Esophagus (tissue), 2 donors: ENCODE data around the gene HOXC10. TPM values are rescaled to one million over a fixed set of nuclear protein-coding genes. Genes with fewer than 3 reads are reported as not detected.

ENCODE experiments used
- H3K27ac ChIP-seq, 2 donors: one replicate each; pipeline ENCODE4 v1.5.1; 2013; ENCODE audit warnings: low read depth in 2 of 2, mild to moderate bottlenecking in 2 of 2, inconsistent platforms in 1 of 2, low read length in 1 of 2, moderate library complexity in 1 of 2
- H3K27me3 ChIP-seq, 2 donors: one replicate each; pipeline ENCODE4 v1.6.1; 2013; ENCODE audit warnings: low read length in 2 of 2, control low read depth in 1 of 2, mild to moderate bottlenecking in 1 of 2; ENCODE audit not compliant: insufficient read depth in 2 of 2, control insufficient read depth in 1 of 2
- H3K36me3 ChIP-seq, 2 donors: one replicate each; pipeline ENCODE4 v1.6.1; 2013; ENCODE audit warnings: low read length in 1 of 2; ENCODE audit not compliant: control insufficient read depth in 2 of 2, insufficient read depth in 2 of 2
- H3K4me1 ChIP-seq, 2 donors: one replicate each; pipeline ENCODE4 v1.6.1; 2013; ENCODE audit warnings: low read length in 1 of 2; ENCODE audit not compliant: control insufficient read depth in 2 of 2, insufficient read depth in 2 of 2
- H3K4me3 ChIP-seq, 2 donors: one replicate each; pipeline ENCODE4 v1.5.1; 2013; ENCODE audit warnings: low read length in 2 of 2, mild to moderate bottlenecking in 2 of 2, low read depth in 1 of 2, moderate library complexity in 1 of 2
- H3K9me3 ChIP-seq, 2 donors: one replicate each; pipeline ENCODE4 v1.6.1; 2013; ENCODE audit warnings: mild to moderate bottlenecking in 2 of 2, low read depth in 1 of 2, low read length in 1 of 2, moderate library complexity in 1 of 2; ENCODE audit not compliant: control insufficient read depth in 2 of 2, insufficient read depth in 1 of 2
- WGBS, 2 donors: extraction: QIAGEN DNeasy Blood & Tissue Kit; methylation state at CpG; one replicate each; pipeline ENCODE4 v1.1.7; 2013; 5-methylcytosine and 5-hydroxymethylcytosine counted together
- polyA plus RNA-seq, 2 donors: library from polyadenylated mRNA; stranded (reverse); fragments of 200-250 nt; gene quantifications; one replicate each; pipeline ENCODE4 v1.2.3, GENCODE V29; 2013
- donor health status: healthy with polysubstance abuse.
- donor health status: Bipolar disorder and iron deficiency.

Gene HOXC10
- polyA plus RNA-seq, 2 donors: 0.02 to 0.04 TPM

DNA sequence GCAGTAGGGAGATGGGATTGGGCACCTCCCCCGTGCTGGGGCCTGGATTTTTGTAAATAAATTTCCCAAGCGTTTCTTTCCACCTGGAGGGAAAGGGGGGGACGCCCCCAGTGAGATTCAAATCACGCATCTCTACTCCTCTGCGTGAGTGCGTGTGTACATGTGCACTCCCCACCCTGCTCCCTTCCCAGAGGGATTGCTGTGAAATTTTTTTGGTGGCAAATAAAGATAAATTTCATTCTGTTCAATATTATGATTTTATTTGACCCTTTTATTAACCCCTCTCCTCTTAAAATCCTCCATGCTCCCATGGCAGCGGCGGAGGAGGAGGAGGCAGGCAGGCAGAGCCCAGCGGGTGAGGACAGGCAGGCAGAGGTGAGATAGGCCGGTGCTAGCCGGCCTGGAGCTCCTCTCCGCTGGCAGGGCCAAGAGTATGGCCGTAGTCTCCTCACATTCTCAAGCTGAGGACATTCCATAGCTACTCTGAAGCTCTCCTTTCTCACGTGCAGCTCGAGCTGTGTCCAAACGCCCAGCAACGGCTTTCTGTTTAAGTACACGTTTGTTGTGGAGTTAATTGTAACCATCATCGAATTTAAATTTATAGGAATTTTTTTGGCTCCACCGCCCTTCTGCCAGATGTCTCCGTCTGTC, 8.6 kb upstream of the HOXC10 start:
- H3K9me3 ChIP-seq: peaks cover 0 to 3% of the 10 kb centered on the region in 2 donors
- peaks cover 10 to 39% of the 10 kb centered on the region in 2 donors for H3K27me3 ChIP-seq
- H3K4me1 ChIP-seq: peaks cover 6 to 9% of the 10 kb centered on the region in 2 donors
- no peak overlapping the region for H3K27ac ChIP-seq
- WGBS, 2 donors: 21 to 26% methylated on average over 21 of the region's 21 CpGs
- H3K36me3 ChIP-seq: no peaks in the 10 kb centered on the region
- no peak overlapping the region for H3K4me3 ChIP-seq

DNA sequence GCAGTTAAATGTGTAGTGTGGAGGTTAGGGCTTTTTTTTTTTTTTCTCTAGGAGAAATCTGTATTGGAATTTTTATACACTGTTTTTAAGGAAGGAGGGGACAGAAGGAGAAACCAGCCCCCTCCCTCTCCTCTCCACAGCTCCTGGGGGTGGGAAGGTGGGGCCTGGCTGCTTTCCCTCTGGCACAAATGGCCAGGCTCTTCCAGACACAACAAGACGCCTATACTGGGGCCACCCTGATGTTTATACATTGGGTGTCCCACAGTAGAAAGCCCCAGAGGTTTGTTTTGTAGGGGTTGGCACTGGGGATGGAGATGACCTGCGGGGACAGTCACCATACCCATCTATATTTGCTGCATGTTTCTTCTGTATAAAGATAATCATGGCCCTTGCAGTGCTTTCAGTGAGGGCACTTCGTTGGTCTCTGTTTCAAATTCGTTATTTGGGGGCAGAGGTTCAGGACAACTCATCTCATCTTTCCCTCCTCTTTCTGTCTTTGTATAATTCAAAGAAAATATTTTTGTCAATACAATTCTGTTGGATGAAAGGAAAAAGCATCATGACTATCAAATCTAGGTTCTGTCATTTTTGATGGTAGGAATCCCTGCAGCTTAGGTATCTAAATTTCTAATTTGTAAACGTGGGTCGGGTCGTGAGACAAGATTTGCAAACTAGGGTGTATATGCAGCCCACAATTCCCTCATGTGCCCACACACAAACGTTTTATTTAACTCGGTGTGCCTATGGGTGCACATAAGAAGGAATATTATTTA, 7.9 kb upstream of the HOXC10 start:
- H3K9me3 ChIP-seq: peaks cover under 1 to 3% of the 10 kb centered on the region in 2 donors
- no peaks in the 10 kb centered on the region for H3K36me3 ChIP-seq
- peaks cover 6 to 9% of the 10 kb centered on the region in 2 donors for H3K4me1 ChIP-seq
- H3K27me3 ChIP-seq: peaks cover 10 to 39% of the 10 kb centered on the region in 2 donors
- 13 to 19% methylated on average over 9 of the region's 9 CpGs for WGBS, 2 donors
- no peak overlapping the region for H3K4me3 ChIP-seq
- H3K27ac ChIP-seq: no peak overlapping the region

DNA sequence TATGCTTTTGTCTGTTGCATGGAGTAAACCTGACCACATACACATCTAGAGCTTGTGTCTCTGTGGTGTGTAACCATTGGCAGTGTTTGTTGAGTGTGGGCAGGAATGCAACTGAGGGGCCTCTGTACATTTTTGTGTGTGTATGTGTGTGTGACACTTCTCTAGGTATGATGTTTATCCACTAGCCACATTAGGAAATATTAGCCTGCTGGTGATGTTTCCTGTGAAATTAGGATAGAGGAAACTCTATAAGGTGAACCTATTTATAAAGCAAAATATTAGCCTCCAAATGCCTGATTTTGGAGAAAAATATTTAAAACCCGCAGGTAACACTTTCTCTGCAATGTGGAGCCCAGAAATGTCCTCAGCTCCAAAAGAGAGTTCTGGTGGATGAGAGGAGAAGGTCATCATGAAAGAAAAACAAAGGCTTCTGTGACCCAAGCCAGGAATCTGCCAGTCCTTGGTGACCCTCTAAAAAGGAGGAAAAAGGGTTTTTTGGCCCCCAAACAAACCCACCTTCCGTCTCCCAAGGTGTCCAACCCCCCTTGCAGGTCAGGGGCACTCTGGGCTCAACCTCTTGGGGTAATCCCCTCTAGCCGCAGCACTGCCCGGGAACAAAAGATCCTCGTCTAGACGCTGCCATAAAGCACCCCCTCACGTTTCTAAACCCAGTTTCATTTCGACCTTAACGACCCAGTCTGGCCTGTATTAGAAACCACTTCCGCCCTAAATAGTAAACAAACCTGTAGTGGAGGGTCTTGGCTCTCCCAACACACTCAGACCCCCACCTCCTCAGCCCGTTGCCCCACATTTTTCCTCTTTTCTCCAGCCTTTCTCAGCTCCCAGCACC, 7.1 kb upstream of the HOXC10 start:
- Histone ChIP-seq H3K27ac (no peak overlapping the region), H3K9me3 (peaks cover 2 to 3% of the 10 kb centered on the region in 2 donors), H3K4me3 (no peak overlapping the region), H3K27me3 (peaks cover 7 to 45% of the 10 kb centered on the region in 2 donors), H3K36me3 (no peaks in the 10 kb centered on the region), H3K4me1 (peaks cover 6 to 9% of the 10 kb centered on the region in 2 donors)
- 5 to 13% methylated on average over 11 of the region's 11 CpGs for WGBS, 2 donors

DNA sequence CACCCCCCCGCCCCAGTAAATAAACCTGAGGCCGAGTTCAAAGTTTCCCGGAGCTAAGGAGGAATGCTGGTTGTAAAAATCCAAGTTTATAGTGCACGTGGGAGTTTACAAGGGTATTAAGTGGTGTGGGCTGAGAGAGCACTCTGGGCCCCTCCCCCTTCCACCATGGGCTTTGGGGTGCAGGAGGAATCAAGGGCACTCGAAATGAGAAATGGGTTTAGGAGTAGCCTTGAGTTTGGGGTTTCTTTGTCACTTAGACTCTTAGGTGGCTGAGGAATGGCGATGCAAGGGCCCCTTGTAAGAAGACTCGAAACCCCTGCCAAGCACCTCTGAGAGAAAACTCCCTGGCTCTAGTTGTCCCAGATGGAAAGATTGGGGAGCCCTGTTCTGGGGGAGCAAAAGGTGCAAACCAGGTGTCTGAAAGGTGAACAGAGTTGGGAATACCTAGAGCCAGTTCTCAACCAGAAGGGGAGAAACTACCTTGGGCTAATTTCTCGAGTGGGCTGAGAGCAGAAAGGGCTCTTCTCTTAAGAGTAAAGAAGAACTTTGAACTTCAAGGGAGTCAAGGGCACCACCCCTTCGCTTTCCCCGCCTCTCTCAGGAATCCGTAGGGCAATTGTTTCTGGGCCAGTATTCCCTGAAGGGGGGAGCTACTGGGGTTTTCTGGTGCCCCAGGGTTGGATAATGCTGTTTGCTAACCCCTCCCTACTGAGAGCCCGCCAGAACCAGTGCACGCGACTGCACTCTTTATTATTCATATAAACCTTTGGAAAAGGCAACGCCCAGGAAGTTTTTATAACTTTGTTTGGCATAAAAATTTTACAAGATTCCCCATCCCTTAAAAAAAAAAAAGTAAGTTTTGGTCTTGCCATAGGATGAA, 6.2 kb upstream of the HOXC10 start:
- 7 to 9% methylated on average over 15 of the region's 15 CpGs for WGBS, 2 donors
- Histone ChIP-seq H3K4me3 (no peak overlapping the region), H3K9me3 (peaks cover 0 to 2% of the 10 kb centered on the region in 2 donors), H3K27ac (no peak overlapping the region), H3K4me1 (peaks cover under 1 to 6% of the 10 kb centered on the region in 2 donors), H3K36me3 (no peaks in the 10 kb centered on the region), H3K27me3 (peaks cover 7 to 44% of the 10 kb centered on the region in 2 donors)

DNA sequence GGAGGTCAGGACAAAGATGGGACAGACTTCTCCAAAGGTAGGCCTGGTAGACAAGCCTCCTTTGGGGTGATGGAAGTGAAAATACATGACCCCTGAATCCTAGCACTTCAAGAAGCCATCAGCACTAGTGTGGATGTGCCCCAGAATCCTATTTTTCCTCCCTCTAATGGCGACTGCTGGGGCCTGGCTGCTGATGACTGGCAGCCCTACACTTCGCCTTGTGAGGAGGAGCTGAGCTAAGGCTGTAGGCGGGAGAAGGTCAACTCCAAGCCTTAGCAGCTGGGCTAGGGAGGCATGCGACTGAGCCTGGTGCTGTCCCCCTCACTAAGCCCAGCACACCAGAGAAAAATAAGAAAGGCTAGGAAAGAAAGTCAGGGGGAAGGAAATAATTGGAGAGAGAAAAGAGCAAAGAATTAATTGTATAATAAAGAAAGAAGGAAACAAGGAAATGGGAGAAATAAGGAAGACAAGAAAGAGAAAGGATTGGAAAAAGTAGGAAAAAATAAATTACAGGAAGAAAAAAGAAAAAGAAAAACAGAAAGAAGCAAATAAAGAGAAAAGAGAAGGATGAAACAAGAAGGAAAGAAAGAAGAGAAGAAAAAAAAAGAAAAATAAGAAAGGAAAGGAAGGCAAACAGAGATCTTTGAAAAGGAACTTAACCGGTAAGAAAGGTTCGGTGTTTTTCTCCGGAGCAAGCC, 4.7 kb upstream of the HOXC10 start:
- H3K9me3 ChIP-seq: peaks cover 0 to 2% of the 10 kb centered on the region in 2 donors
- H3K4me3 ChIP-seq: no peak overlapping the region
- peaks cover 7 to 41% of the 10 kb centered on the region in 2 donors for H3K27me3 ChIP-seq
- peaks cover 0 to 2% of the 10 kb centered on the region in 2 donors for H3K4me1 ChIP-seq
- 28 to 48% methylated on average over 7 of the region's 7 CpGs for WGBS, 2 donors
- no peaks in the 10 kb centered on the region for H3K36me3 ChIP-seq
- no peak overlapping the region for H3K27ac ChIP-seq

DNA sequence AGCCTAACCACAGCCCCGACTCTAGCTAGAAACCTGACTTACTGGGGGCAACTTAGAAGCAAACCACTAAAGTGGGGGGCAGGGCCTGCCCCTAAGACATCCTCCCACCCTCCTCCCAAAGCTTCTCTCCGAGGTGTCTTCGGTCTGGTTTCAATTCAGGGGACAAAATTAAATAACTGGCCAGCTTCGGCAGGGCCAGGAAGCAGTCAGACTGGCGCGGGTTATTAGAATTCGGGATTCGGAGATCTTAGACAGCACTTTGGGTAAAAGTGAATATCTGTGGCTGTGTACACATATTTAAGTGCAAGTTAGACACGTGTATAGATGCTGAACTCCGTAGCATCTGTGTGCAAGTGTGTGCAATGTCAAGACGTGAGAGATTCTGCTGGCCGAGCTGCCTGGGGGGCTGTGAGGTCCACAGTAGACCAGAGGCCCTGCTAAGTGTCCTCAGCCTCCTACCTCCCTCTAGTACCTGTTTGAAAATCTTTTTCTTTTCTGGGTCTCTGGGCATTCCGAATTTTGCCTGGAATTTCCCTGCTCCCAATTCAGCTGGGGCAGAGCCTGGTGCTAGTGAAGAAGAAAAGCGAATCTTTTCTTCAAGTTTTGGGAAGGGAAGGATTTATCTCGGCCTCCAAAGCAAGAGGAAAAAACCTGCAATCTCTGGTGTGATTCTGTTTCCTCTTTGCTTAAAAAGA, 4.0 kb upstream of the HOXC10 start:
- peaks cover 0 to 9% of the 10 kb centered on the region in 2 donors for H3K4me1 ChIP-seq
- H3K36me3 ChIP-seq: no peaks in the 10 kb centered on the region
- peaks cover 7 to 47% of the 10 kb centered on the region in 2 donors for H3K27me3 ChIP-seq
- H3K9me3 ChIP-seq: peaks cover 0 to 2% of the 10 kb centered on the region in 2 donors
- H3K4me3 ChIP-seq: no peak overlapping the region
- 38 to 40% methylated on average over 15 of the region's 15 CpGs for WGBS, 2 donors
- H3K27ac ChIP-seq: no peak overlapping the region

DNA sequence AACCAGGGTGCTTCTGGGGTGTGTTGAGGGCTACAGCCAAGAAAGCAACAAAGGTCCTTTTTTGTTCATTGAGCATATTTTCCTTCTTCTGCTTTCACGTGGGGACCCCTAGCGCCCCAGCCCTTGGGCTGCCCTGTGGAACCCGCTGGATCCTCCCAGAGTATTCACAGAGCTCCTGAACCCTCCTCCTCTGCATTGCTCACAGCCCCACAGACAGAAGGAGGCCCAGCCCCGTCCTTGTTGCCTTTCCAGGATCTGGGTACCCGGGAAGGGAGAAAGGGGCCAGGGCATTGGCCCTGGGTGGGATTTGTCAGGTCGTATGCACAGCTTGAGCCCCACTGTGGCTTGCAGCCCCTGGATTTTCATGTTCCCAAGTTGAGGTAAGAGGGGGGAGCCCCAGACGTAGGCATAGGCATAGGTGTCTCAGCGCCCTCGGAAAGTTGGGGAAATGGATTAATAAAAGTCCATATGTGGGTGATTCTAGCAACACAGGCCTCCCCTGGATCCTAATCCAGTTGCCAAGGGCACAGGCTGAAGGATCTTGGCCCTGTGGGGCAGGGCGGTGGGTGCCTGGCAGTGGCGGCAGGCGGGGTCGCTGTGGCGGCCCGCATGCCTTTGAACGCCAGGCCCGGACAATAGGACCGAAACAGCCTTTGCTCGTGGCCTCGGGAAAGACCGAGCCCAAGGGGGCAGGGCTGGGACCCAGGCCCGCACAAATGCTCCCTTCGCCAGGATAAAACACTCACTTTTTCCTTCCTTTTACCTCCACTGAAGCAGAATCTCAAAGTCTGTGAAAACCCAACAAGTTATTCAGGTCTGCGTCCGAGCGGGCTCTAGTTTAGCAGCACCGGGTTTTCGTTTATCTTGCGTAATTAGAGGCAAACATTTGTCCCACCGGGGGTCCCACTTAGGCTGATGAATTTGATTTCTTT, 3.0 kb upstream of the HOXC10 start:
- H3K27ac ChIP-seq: no peak overlapping the region
- 29 to 31% methylated on average over 30 of the region's 30 CpGs for WGBS, 2 donors
- H3K9me3 ChIP-seq: peaks cover 0 to 2% of the 10 kb centered on the region in 2 donors
- H3K4me3 ChIP-seq: no peak overlapping the region
- H3K27me3 ChIP-seq: peaks cover 7 to 49% of the 10 kb centered on the region in 2 donors
- no peaks in the 10 kb centered on the region for H3K36me3 ChIP-seq
- H3K4me1 ChIP-seq: peaks cover 0 to 12% of the 10 kb centered on the region in 2 donors
